ENCODE measurements around the gene ZNF804B. TPM values are rescaled to one million over a fixed set of nuclear protein-coding genes. Genes with fewer than 3 reads are reported as not detected.

ZNF804B gene
- total and polyA plus RNA-seq, 12 donors = 0.04 to 0.09 (median 0.08) TPM; not detected in 7

- no peaks in the 10 kb centered on the region for H3K4me1 ChIP-seq (replicated peaks in 1 of 2)
- TF ChIP-seq, protein P1, sequence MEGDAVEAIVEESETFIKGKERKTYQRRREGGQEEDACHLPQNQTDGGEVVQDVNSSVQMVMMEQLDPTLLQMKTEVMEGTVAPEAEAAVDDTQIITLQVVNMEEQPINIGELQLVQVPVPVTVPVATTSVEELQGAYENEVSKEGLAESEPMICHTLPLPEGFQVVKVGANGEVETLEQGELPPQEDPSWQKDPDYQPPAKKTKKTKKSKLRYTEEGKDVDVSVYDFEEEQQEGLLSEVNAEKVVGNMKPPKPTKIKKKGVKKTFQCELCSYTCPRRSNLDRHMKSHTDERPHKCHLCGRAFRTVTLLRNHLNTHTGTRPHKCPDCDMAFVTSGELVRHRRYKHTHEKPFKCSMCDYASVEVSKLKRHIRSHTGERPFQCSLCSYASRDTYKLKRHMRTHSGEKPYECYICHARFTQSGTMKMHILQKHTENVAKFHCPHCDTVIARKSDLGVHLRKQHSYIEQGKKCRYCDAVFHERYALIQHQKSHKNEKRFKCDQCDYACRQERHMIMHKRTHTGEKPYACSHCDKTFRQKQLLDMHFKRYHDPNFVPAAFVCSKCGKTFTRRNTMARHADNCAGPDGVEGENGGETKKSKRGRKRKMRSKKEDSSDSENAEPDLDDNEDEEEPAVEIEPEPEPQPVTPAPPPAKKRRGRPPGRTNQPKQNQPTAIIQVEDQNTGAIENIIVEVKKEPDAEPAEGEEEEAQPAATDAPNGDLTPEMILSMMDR (IDR thresholded peaks at IDR 0.05) = no peak
- no peak for TF ChIP-seq POLR2A (IDR thresholded peaks at IDR 0.05)
- H3K4me3 ChIP-seq = no peak overlapping the region
- no peaks in the 10 kb centered on the region for H3K36me3 ChIP-seq (replicated peaks in 1 of 2)
- no peaks in the 10 kb centered on the region for H3K27me3 ChIP-seq
- intact Hi-C loops (cut with DNase I) = no loop called here
- no peak overlapping the region for H3K27ac ChIP-seq
- DNase-seq = no peak
- H3K9me3 ChIP-seq (replicated peaks in 1 of 3) = no peaks in the 10 kb centered on the region
- WGBS, 4 donors = 67 to 74% (median 71%) methylated on average over 3 of the region's 3 CpGs
Measured at GRCh38 chr7:88826222-88826621, 66.7 kb downstream of the ZNF804B start.

DNA sequence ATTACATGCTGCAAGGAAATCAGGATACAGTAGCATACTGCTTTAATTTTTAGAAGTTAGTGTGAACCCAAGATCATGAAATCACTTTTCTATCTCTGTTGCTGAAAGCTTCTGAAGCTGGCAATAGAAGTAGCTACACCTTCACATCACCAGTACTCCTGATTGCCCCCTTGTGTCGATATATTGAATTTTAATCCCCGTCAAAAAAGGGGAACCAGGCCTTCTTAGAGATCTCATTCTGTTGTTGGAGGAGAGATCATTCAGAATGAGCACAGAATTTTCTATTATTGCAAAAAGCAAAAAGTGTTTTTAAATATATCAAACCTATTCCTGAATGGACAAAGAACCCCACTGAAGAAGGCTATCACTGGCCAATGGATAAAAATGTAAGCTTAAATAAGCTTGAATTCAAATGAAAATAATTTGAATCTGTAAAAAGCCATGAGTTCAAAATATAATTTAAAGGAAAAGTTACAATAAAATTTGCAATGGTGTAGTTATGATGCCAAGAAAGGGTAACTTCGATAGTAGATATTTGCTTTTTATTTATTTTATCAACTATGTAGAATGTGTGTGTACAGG lies 75.7 kb downstream of the ZNF804B start:
- intact Hi-C loops (cut with DNase I) = no loop called here
- no peak for DNase-seq
- 30 to 37% (median 32%) methylated on average over 3 of the region's 3 CpGs for WGBS, 4 donors
- no peaks in the 10 kb centered on the region for H3K36me3 ChIP-seq (replicated peaks in 1 of 2)
- no peaks in the 10 kb centered on the region for H3K27me3 ChIP-seq
- H3K27ac ChIP-seq = no peak overlapping the region
- H3K4me1 ChIP-seq (replicated peaks in 1 of 2) = no peaks in the 10 kb centered on the region
- TF ChIP-seq POLR2A (IDR thresholded peaks at IDR 0.05) = no peak
- TF ChIP-seq, protein P1 (IDR thresholded peaks at IDR 0.05) = peak; percentile 22 to 38 (median 34)
- H3K4me3 ChIP-seq = no peak overlapping the region
- H3K9me3 ChIP-seq (replicated peaks in 1 of 3) = no peaks in the 10 kb centered on the region

- Histone ChIP-seq H3K9me3 (replicated peaks in 1 of 3) (no peaks in the 10 kb centered on the region), H3K27ac (no peak overlapping the region), H3K36me3 (replicated peaks in 1 of 2) (no peaks in the 10 kb centered on the region), H3K4me1 (replicated peaks in 1 of 2) (no peaks in the 10 kb centered on the region), H3K27me3 (no peaks in the 10 kb centered on the region), H3K4me3 (no peak overlapping the region)
- no peak for DNase-seq
- TF ChIP-seq, protein P1 (IDR thresholded peaks at IDR 0.05) = no peak
- no peak for TF ChIP-seq POLR2A (IDR thresholded peaks at IDR 0.05)
- intact Hi-C loops (cut with DNase I) = no loop called here
Measured at GRCh38 chr7:88842201-88842600, 82.7 kb downstream of the ZNF804B start.

DNA sequence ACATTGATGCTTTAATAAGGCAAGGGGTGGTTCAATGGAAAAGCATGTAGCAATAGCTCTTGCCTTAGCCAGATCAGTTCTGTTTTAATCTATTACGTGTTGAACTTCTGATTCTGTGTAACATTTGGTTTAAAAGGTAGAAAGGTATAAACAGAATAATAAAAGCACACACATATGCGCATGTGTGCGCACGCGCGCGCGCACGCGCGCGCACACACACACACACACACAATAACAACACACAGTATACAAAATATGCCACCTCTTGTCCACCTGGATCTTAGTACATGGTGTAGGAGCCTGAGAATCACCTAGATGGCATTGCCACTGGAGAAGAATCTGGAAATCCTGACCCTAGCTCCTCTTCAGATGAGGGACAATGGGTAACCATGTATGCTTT lies 85.6 kb downstream of the ZNF804B start:
- intact Hi-C loops (cut with DNase I) = no loop called here
- Histone ChIP-seq H3K36me3 (replicated peaks in 1 of 2) (no peaks in the 10 kb centered on the region), H3K27ac (no peak overlapping the region), H3K4me1 (replicated peaks in 1 of 2) (no peaks in the 10 kb centered on the region), H3K4me3 (no peak overlapping the region), H3K27me3 (no peaks in the 10 kb centered on the region), H3K9me3 (replicated peaks in 1 of 3) (no peaks in the 10 kb centered on the region)
- 81 to 95% (median 85%) methylated on average over 12 of the region's 12 CpGs for WGBS, 4 donors
- no peak for TF ChIP-seq POLR2A (IDR thresholded peaks at IDR 0.05)
- TF ChIP-seq, protein P1 (IDR thresholded peaks at IDR 0.05) = no peak
- DNase-seq = no peak

Data from adrenal gland (tissue), 12 donors.